Measurements from ENCODE around the gene CYP46A1.

CYP46A1 gene

DNA sequence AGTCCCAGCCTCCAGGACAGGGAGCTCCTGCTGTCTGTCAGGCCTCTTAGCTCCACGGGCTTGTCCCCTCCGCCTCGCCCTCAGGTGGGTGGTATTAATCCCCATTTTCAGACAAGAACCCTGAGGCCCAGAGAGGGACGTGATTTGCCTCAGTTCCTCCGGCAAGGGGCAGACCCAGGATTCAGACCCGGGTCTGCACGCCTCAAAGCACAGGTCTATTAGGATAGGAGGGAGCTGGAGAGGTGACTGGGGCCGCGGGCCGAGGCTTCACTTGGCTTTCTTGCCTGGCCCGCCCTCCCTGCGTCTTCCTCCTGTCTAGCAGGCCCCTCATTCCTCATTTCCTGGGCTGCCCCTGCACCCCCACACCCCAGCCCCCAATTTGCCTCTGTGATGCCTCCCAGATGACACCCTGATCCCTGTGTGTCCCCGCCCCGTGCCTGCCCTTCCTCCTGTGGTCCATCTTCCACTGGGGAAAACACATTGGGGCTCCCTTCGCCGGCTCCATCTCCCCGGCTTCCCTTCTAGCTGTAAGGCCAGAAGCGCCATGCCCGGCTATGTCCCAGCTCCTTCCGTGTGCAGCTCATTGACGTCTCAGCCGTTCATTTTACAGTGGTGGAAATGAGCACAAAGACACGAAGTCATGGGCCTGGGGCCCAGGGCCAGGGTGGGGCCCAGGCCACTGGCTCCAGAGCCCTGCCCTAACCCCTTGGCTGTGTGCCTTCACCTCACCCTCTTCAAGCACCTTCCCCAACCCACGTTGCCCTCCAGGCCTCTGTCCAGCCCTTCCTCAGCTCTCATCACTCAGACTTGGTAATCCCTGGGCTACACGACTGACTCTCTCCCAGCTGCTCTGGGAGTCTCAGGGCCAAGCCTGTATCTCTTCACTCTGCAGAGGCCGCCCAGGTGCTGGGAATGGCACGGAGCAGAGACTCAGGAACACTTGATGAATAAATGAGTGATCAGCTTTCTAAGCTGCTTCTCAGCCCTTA is 15.5 kb upstream of the CYP46A1 start:
- Histone ChIP-seq H3K27me3 (peaks cover 15% of the 10 kb centered on the region), H3K4me3 (ENCODE audit: low read depth in 1 of 2, low read length in 1 of 2) (no peak overlapping the region), H3K4me1 (ENCODE audit: control insufficient read depth in 1 of 2, insufficient read depth in 1 of 2, low read depth in 1 of 2, low read length in 1 of 2) (peaks cover 0 to 11% of the 10 kb centered on the region in 2 experiments), H3K9me3 (no peaks in the 10 kb centered on the region), H3K27ac (no peak overlapping the region), H3K36me3 (no peaks in the 10 kb centered on the region)
- TF ChIP-seq, protein P1, sequence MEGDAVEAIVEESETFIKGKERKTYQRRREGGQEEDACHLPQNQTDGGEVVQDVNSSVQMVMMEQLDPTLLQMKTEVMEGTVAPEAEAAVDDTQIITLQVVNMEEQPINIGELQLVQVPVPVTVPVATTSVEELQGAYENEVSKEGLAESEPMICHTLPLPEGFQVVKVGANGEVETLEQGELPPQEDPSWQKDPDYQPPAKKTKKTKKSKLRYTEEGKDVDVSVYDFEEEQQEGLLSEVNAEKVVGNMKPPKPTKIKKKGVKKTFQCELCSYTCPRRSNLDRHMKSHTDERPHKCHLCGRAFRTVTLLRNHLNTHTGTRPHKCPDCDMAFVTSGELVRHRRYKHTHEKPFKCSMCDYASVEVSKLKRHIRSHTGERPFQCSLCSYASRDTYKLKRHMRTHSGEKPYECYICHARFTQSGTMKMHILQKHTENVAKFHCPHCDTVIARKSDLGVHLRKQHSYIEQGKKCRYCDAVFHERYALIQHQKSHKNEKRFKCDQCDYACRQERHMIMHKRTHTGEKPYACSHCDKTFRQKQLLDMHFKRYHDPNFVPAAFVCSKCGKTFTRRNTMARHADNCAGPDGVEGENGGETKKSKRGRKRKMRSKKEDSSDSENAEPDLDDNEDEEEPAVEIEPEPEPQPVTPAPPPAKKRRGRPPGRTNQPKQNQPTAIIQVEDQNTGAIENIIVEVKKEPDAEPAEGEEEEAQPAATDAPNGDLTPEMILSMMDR (IDR thresholded peaks at IDR 0.05), result no peak

DNA sequence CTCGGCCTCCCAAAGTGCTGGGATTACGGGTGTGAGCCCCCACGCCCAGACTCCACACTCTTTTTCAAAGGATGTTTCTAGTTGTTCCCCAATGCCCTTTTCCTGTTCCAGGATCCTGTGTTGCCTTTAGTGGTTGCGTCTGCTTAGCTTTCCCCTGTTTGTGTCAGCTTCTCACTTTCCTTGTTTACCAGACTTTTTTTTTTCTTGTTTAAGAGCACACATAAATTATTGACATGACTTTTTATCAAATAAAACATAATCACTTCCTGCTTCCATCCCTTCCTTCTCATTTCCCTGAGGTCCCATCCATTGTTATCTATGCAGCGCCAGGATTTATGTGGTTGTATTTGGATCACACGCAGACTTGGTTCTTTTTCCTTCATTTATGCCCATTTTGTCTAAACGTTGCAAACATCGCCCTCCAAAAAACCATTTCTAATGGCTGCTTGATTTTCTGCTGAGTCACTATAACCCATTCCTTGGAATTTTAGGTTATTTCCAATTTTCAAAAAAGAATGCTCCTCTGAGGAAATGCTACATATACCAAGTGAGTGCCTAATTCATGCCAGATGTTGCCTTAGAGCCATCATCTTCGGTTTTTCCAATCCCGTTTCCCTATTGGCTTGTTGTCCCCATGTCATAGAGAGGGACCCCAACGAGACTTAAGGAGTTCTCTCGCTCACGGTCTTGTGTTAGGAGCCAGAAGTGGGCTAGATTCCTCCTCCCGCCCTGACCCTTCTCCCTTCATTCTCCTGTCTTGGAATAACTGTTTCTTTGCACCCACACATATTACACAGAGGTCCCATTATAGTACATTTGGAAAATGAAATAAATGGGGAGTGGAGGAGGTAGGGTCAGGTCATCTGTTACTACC is 13.5 kb upstream of the CYP46A1 start:
- Histone ChIP-seq H3K27me3 (peaks cover 24% of the 10 kb centered on the region), H3K36me3 (no peaks in the 10 kb centered on the region), H3K4me1 (ENCODE audit: control insufficient read depth in 1 of 2, insufficient read depth in 1 of 2, low read depth in 1 of 2, low read length in 1 of 2) (peaks cover 0 to 11% of the 10 kb centered on the region in 2 experiments), H3K27ac (no peak overlapping the region), H3K9me3 (no peaks in the 10 kb centered on the region), H3K4me3 (ENCODE audit: low read depth in 1 of 2, low read length in 1 of 2) (no peak overlapping the region)
- TF ChIP-seq, protein P1 (IDR thresholded peaks at IDR 0.05), result no peak

DNA sequence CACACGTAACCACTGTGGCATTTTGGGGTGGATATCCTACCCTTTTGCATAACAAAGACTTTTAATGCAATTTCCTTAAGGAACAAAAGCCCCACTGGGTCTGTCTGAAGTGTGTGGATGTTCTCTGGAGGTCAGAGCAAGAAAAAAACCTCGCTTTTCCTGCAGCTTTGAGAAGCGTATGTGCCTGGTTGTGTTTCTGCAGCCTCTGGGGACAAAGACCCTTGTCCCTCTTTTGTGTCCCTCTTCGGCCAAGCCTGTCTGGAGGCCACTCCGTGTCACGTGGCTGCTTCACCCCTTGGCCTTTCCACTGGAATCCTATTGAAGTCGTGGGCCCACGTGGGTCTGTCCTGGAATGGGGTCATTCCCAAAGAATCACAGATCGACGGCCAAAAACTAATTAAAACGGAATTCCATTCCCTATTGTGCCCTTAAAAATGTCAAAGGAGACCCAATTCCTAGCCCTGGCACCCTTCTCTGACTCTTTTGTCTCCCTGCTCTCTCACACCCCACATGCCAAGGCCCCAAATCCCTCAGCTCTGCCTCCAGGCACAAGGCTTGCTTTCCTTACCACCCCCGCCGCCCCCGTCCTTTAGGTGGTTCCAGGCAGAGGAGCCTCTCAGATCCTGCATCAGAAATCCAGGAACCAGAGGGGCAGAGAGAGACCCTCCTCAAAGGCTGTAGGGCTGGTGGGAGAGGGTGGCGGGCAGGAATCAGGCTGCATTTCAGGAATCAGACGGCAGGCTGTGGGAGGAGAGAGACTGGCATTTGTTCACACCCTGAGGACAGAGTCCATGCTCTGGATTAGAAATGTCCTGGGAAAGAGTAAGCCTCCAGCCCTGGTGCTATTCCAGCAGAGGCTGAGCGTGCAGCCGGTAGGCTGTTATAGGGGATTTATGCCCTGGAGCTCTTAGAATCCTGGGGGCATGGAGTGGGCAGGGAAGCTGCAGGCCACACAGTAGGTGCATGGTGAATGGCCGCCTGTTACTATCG is 12.6 kb upstream of the CYP46A1 start:
- peaks cover 33% of the 10 kb centered on the region for H3K27me3 ChIP-seq
- H3K27ac ChIP-seq, result no peak overlapping the region
- TF ChIP-seq, protein P1 (IDR thresholded peaks at IDR 0.05), result no peak

GRCh38 chr14:99672506-99673304 is 11.4 kb upstream of the CYP46A1 start:
- peak overlapping the region; percentile 43 for H3K27ac ChIP-seq

More for the DNA sequence above, 12.6 kb upstream of the CYP46A1 start:
- Histone ChIP-seq H3K36me3 (no peaks in the 10 kb centered on the region), H3K9me3 (no peaks in the 10 kb centered on the region), H3K4me1 (ENCODE audit: control insufficient read depth in 1 of 2, insufficient read depth in 1 of 2, low read depth in 1 of 2, low read length in 1 of 2) (peaks cover 0 to 11% of the 10 kb centered on the region in 2 experiments), H3K4me3 (ENCODE audit: low read depth in 1 of 2, low read length in 1 of 2) (no peak overlapping the region)

More at GRCh38 chr14:99672506-99673304, 11.4 kb upstream of the CYP46A1 start:
- Histone ChIP-seq H3K27me3 (peaks cover 43% of the 10 kb centered on the region), H3K36me3 (no peaks in the 10 kb centered on the region), H3K4me1 (ENCODE audit: control insufficient read depth in 1 of 2, insufficient read depth in 1 of 2, low read depth in 1 of 2, low read length in 1 of 2) (peaks cover 0 to 11% of the 10 kb centered on the region in 2 experiments), H3K9me3 (peaks cover 6% of the 10 kb centered on the region), H3K4me3 (ENCODE audit: low read depth in 1 of 2, low read length in 1 of 2) (no peak overlapping the region)
- TF ChIP-seq, protein P1 (IDR thresholded peaks at IDR 0.05), result no peak
